ENCODE data around the gene FAM241B.

FAM241B gene

GRCh38 chr10:69629897-69630650, at the start of gene FAM241B:
TSS of gene FAM241B (plus strand) at chr10:69630247. CDS start at chr10:69631744, 1,497 bp downstream.
- DNase-seq (ENCODE audit: low spot score), result peak; percentile 18

- DNase-seq (ENCODE audit: low spot score), result no peak
These were observed 49.6 kb upstream of the FAM241B start for GRCh38 chr10:69580435-69580834.

GRCh38 chr10:69583106-69583505, 46.9 kb upstream of the FAM241B start:
- DNase-seq (ENCODE audit: low spot score), result no peak

GRCh38 chr10:69584624-69585023, 45.4 kb upstream of the FAM241B start:
- DNase-seq (ENCODE audit: low spot score), result no peak

- no peak for DNase-seq (ENCODE audit: low spot score)
These were observed 41.7 kb upstream of the FAM241B start for GRCh38 chr10:69588358-69588757.

- no peak for DNase-seq (ENCODE audit: low spot score)
These were observed 29.2 kb upstream of the FAM241B start for GRCh38 chr10:69600761-69601330.

GRCh38 chr10:69609077-69609476, 21.0 kb upstream of the FAM241B start:
- DNase-seq (ENCODE audit: low spot score), result no peak

GRCh38 chr10:69612760-69613159, 17.3 kb upstream of the FAM241B start:
- DNase-seq (ENCODE audit: low spot score), result no peak

GRCh38 chr10:69614130-69614529, 15.9 kb upstream of the FAM241B start:
- DNase-seq (ENCODE audit: low spot score), result no peak

GRCh38 chr10:69616358-69616757, 13.7 kb upstream of the FAM241B start:
- DNase-seq (ENCODE audit: low spot score), result no peak

GRCh38 chr10:69618746-69619145, 11.3 kb upstream of the FAM241B start:
- DNase-seq (ENCODE audit: low spot score), result no peak

GRCh38 chr10:69619626-69620025, 10.4 kb upstream of the FAM241B start:
- no peak for DNase-seq (ENCODE audit: low spot score)

GRCh38 chr10:69620625-69621024, 9.4 kb upstream of the FAM241B start:
- no peak for DNase-seq (ENCODE audit: low spot score)

GRCh38 chr10:69624245-69624786, 5.7 kb upstream of the FAM241B start:
- no peak for DNase-seq (ENCODE audit: low spot score)

GRCh38 chr10:69626826-69627225, 3.2 kb upstream of the FAM241B start:
- DNase-seq (ENCODE audit: low spot score), result no peak

- no peak for DNase-seq (ENCODE audit: low spot score)
These were observed 1.2 kb upstream of the FAM241B start for GRCh38 chr10:69628891-69629290.

GRCh38 chr10:69629519-69629896, 539 bp upstream of the FAM241B start:
- no peak for DNase-seq (ENCODE audit: low spot score)

GRCh38 chr10:69630651-69631400, 779 bp downstream of the FAM241B start:
- DNase-seq (ENCODE audit: low spot score), result no peak

GRCh38 chr10:69631566-69631965, 1.5 kb downstream of the FAM241B start:
- no peak for DNase-seq (ENCODE audit: low spot score)

GRCh38 chr10:69632516-69633199, 2.6 kb downstream of the FAM241B start:
- DNase-seq (ENCODE audit: low spot score), result no peak

GRCh38 chr10:69633673-69634635, 3.9 kb downstream of the FAM241B start:
- DNase-seq (ENCODE audit: low spot score), result no peak

Data from hematopoietic multipotent progenitor cell treated with erythropoietin and hydrocortisone succinate and interleukin-3 and kit ligand, for 17 days (in vitro differentiated cells).